SK-N-SH treated with all-trans-retinoic acid at 6 μM for 48 hours (cell line): Measurements from ENCODE around the gene SLC45A1.

ENCODE experiments used
- ATAC-seq: fragments of 200-7000 bp; cut with Tn5 transposase; 3 replicates; pipeline ENCODE4 v1.9.1; 2020; ENCODE audit warnings: mild to moderate bottlenecking, moderate library complexity
- ARNTL ChIP-seq: fragments of 450-650 bp; formaldehyde crosslinking; IDR thresholded peaks from 2 replicates; pipeline ENCODE4 v1.5.0; 2020; ENCODE audit warnings: low read depth, mild to moderate bottlenecking, moderate library complexity, borderline replicate concordance
- BACH2 ChIP-seq: fragments of 250-450 bp; sonication (Bioruptor Pico); IDR thresholded peaks from 2 replicates; pipeline ENCODE4 v1.9.0; 2021; ENCODE audit warnings: mild to moderate bottlenecking, borderline replicate concordance
- CREB5 ChIP-seq: fragments of 250-450 bp; sonication (Bioruptor Pico); IDR thresholded peaks from 2 replicates; pipeline ENCODE4 v1.5.1; 2020; ENCODE audit warnings: low read depth, mild to moderate bottlenecking, moderate library complexity
- CSDC2 ChIP-seq: fragments of 250-450 bp; sonication (Bioruptor Pico); IDR thresholded peaks from 2 replicates; pipeline ENCODE4 v1.5.0; 2020; ENCODE audit warnings: mild to moderate bottlenecking, moderate library complexity
- CSRNP3 ChIP-seq: fragments of 250-450 bp; sonication (Bioruptor Pico); IDR thresholded peaks from 2 replicates; pipeline ENCODE4 v1.5.1; 2021; ENCODE audit warnings: mild to moderate bottlenecking, moderate library complexity
- ESRRG ChIP-seq: fragments of 250-450 bp; sonication (Bioruptor Pico); IDR thresholded peaks from 2 replicates; pipeline ENCODE4 v1.6.1; 2021; ENCODE audit warnings: mild to moderate bottlenecking
- GLIS3 ChIP-seq: fragments of 250-450 bp; sonication (Bioruptor Pico); IDR thresholded peaks from 2 replicates; pipeline ENCODE4 v1.5.0; 2020; ENCODE audit warnings: mild to moderate bottlenecking, moderate library complexity
- ISL1 ChIP-seq: fragments of 250-450 bp; sonication (Bioruptor Pico); IDR thresholded peaks from 2 replicates; pipeline ENCODE4 v2.1.2; 2022; ENCODE audit warnings: mild to moderate bottlenecking, moderate library complexity
- OSR1 ChIP-seq: fragments of 250-450 bp; sonication (Bioruptor Pico); IDR thresholded peaks from 2 replicates; pipeline ENCODE4 v1.8.0; 2022; ENCODE audit warnings: moderate library complexity, mild to moderate bottlenecking, inconsistent platforms
- PATZ1 ChIP-seq: fragments of 250-450 bp; sonication (Bioruptor Pico); IDR thresholded peaks from 2 replicates; pipeline ENCODE4 v1.8.0; 2020; ENCODE audit warnings: mild to moderate bottlenecking, moderate library complexity, borderline replicate concordance
- POU6F1 ChIP-seq: fragments of 250-450 bp; sonication (Bioruptor Pico); IDR thresholded peaks from 2 replicates; pipeline ENCODE4 v1.8.0; 2021; ENCODE audit warnings: low read depth, mild to moderate bottlenecking, moderate library complexity, borderline replicate concordance
- PPARA ChIP-seq: fragments of 250-450 bp; sonication (Bioruptor Pico); IDR thresholded peaks from 2 replicates; pipeline ENCODE4 v1.5.0; 2020; ENCODE audit warnings: mild to moderate bottlenecking, borderline replicate concordance
- RARB ChIP-seq: fragments of 250-450 bp; sonication (Bioruptor Pico); IDR thresholded peaks from 2 replicates; pipeline ENCODE4 v1.8.0; 2021; ENCODE audit warnings: mild to moderate bottlenecking, moderate library complexity
- SNAI2 ChIP-seq: fragments of 250-450 bp; sonication (Bioruptor Pico); IDR thresholded peaks from 2 replicates; pipeline ENCODE4 v1.5.0; 2020; ENCODE audit warnings: mild to moderate bottlenecking, moderate library complexity
- TCF4 ChIP-seq: fragments of 250-450 bp; sonication (Bioruptor Pico); IDR thresholded peaks from 2 replicates; pipeline ENCODE4 v1.8.0; 2021; ENCODE audit warnings: mild to moderate bottlenecking, moderate library complexity, borderline replicate concordance
- TOX ChIP-seq: fragments of 250-450 bp; sonication (Bioruptor Pico); IDR thresholded peaks from 2 replicates; pipeline ENCODE4 v1.8.0; 2021; ENCODE audit warnings: mild to moderate bottlenecking, moderate library complexity, borderline replicate concordance
- TSHZ2 ChIP-seq: fragments of 250-450 bp; sonication (Bioruptor Pico); IDR thresholded peaks from 2 replicates; pipeline ENCODE4 v1.5.0; 2020; ENCODE audit warnings: mild to moderate bottlenecking, moderate library complexity
- ZC3H10 ChIP-seq: fragments of 250-450 bp; sonication (Bioruptor Pico); IDR thresholded peaks from 2 replicates; pipeline ENCODE4 v1.5.1; 2021; ENCODE audit warnings: mild to moderate bottlenecking, moderate library complexity
- ZFP3 ChIP-seq: fragments of 250-450 bp; sonication (Bioruptor Pico); IDR thresholded peaks from 2 replicates; pipeline ENCODE4 v1.5.0; 2020; ENCODE audit warnings: mild to moderate bottlenecking, moderate library complexity
- ZNF565 ChIP-seq: fragments of 450-650 bp; formaldehyde crosslinking; conservative IDR thresholded peaks from 2 replicates; pipeline ENCODE4 v1.5.0; 2020; ENCODE audit warnings: low read depth, mild to moderate bottlenecking, moderate library complexity
- ZNF70 ChIP-seq: fragments of 450-650 bp; formaldehyde crosslinking; IDR thresholded peaks from 2 replicates; pipeline ENCODE4 v1.5.0; 2020; ENCODE audit warnings: mild to moderate bottlenecking, moderate library complexity
- ZNF8 ChIP-seq: fragments of 450-650 bp; formaldehyde crosslinking; IDR thresholded peaks from 2 replicates; pipeline ENCODE4 v1.5.0; 2020; ENCODE audit warnings: mild to moderate bottlenecking, moderate library complexity

The SLC45A1 gene

GRCh38 chr1:8348777-8349472 is 31.0 kb downstream of the SLC45A1 start:
- TF ChIP-seq PPARA (CRISPR knock-in tag) (no peak), POU6F1 (CRISPR knock-in tag) (no peak), TOX (CRISPR knock-in tag) (no peak), ZNF70 (CRISPR knock-in tag) (no peak), TSHZ2 (CRISPR knock-in tag) (no peak), ARNTL (CRISPR knock-in tag) (no peak), ZNF565 (CRISPR knock-in tag) (no peak), GLIS3 (CRISPR knock-in tag) (no peak), PATZ1 (CRISPR knock-in tag) (no peak), CSDC2 (no peak), ZC3H10 (CRISPR knock-in tag) (no peak), RARB (CRISPR knock-in tag) (no peak), TCF4 (no peak), ZFP3 (CRISPR knock-in tag) (no peak), ESRRG (no peak), ZNF8 (no peak), CREB5 (CRISPR knock-in tag) (no peak), OSR1 (CRISPR knock-in tag) (no peak), ISL1 (CRISPR knock-in tag) (no peak), CSRNP3 (CRISPR knock-in tag) (no peak)
- ATAC-seq, result peak; percentile 76

GRCh38 chr1:8349473-8349865 is 31.6 kb downstream of the SLC45A1 start:
- no peak; the same call in 2 of the 3 replicates for ATAC-seq
- TF ChIP-seq CSDC2 (no peak), ZNF565 (CRISPR knock-in tag) (no peak), BACH2 (CRISPR knock-in tag) (no peak)

GRCh38 chr1:8349961-8350360 is 32.0 kb downstream of the SLC45A1 start:
- TF ChIP-seq RARB (CRISPR knock-in tag) (no peak), ESRRG (no peak), ARNTL (CRISPR knock-in tag) (no peak), ISL1 (CRISPR knock-in tag) (no peak), ZC3H10 (CRISPR knock-in tag) (no peak), PATZ1 (CRISPR knock-in tag) (no peak), TOX (CRISPR knock-in tag) (no peak), GLIS3 (CRISPR knock-in tag) (no peak), SNAI2 (CRISPR knock-in tag) (no peak), ZNF565 (CRISPR knock-in tag) (no peak), CSRNP3 (CRISPR knock-in tag) (no peak), CREB5 (CRISPR knock-in tag) (no peak), ZFP3 (CRISPR knock-in tag) (no peak), ZNF8 (no peak), ZNF70 (CRISPR knock-in tag) (no peak), TCF4 (no peak), BACH2 (CRISPR knock-in tag) (no peak), OSR1 (CRISPR knock-in tag) (no peak)
- TF ChIP-seq, all 23 proteins: peak for 0
- no peak for ATAC-seq
